Activated CD8-positive, alpha-beta T cell treated with anti-CD3 and anti-CD28 coated beads for 36 hours (primary cell): ENCODE data around the gene DGKI. TPM values are rescaled to one million over a fixed set of nuclear protein-coding genes. Genes with fewer than 3 reads are reported as not detected.

Source experiments
- ATAC-seq: fragments of 200-7000 bp; cut with Tn5 transposase; one replicate; pipeline ENCODE4 v1.10.0; 2021; ENCODE audit warnings: mild to moderate bottlenecking, moderate library complexity
- CTCF ChIA-PET: fragments of 350-600 bp; sonication (Branson Sonifier 250); formaldehyde crosslinking; loops from one replicate; lab custom pipeline; 2021; ENCODE audit warnings: antibody characterized with exemption; lab: Charles Lee
- POLR2A ChIA-PET: fragments of 350-600 bp; sonication (Branson Sonifier 250); formaldehyde crosslinking; loops from one replicate; lab custom pipeline; 2021; ENCODE audit warnings: antibody characterized with exemption; lab: Charles Lee
- DNase-seq: peaks from one replicate; pipeline ENCODE4 v3.0.0-alpha.2; 2020
- H3K27ac Mint-ChIP-seq: one replicate; pipeline ENCODE4 v1.8.0; 2021; ENCODE audit warnings: mild to moderate bottlenecking, mixed read lengths
- H3K27me3 Mint-ChIP-seq: one replicate; pipeline ENCODE4 v1.8.0; 2021; ENCODE audit warnings: mixed read lengths
- H3K36me3 Mint-ChIP-seq: one replicate; pipeline ENCODE4 v1.8.0; 2021; ENCODE audit warnings: low read depth, mixed read lengths
- H3K4me1 Mint-ChIP-seq: one replicate; pipeline ENCODE4 v1.8.0; 2021; ENCODE audit warnings: low read depth, mixed read lengths
- H3K4me3 Mint-ChIP-seq: one replicate; pipeline ENCODE4 v1.8.0; 2021; ENCODE audit warnings: mild to moderate bottlenecking, moderate library complexity, mixed read lengths
- H3K9me3 Mint-ChIP-seq: one replicate; pipeline ENCODE4 v1.8.0; 2021; ENCODE audit warnings: mixed read lengths
- intact Hi-C: fragments of 100-400 bp; cut with micrococcal nuclease; formaldehyde crosslinking; loops from one replicate; pipeline ENCODE4 v1.10.0; 2022
- total RNA-seq, 2 experiments: library from RNA; stranded (reverse); gene quantifications; one replicate each; pipeline ENCODE4 v1.2.3, GENCODE V29; 2021
- TF ChIP-seq, protein P1 (sequence below): fragments of 200-600 bp; IDR thresholded peaks from one replicate; pipeline ENCODE4 v1.8.0; 2022; ENCODE audit warnings: antibody characterized with exemption, mild to moderate bottlenecking

DGKI gene
- total RNA-seq, 2 experiments from 2014 or later = 0.38 to 0.65 TPM

DNA sequence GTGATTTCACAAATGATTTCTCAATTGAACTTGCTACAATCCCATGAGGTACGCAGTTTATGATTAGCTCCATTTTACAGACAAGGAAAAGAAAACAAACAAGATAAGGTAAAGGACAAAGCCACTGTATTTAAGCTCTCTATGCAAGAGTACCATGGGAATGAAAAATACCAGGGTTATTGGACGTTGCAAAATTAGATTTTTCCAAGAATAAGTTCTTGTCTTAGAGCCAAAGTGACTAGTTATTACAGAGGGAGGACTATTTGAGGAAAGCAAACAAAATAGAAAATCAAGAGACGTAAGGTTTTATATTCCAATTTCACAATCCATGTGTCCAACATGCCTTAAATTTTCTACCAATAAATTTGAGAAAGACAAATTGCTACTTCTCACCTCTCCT is 405.3 kb downstream of the DGKI start:
- POLR2A ChIA-PET = no interaction called here
- H3K36me3 Mint-ChIP-seq = no peaks in the 10 kb centered on the region

DNA sequence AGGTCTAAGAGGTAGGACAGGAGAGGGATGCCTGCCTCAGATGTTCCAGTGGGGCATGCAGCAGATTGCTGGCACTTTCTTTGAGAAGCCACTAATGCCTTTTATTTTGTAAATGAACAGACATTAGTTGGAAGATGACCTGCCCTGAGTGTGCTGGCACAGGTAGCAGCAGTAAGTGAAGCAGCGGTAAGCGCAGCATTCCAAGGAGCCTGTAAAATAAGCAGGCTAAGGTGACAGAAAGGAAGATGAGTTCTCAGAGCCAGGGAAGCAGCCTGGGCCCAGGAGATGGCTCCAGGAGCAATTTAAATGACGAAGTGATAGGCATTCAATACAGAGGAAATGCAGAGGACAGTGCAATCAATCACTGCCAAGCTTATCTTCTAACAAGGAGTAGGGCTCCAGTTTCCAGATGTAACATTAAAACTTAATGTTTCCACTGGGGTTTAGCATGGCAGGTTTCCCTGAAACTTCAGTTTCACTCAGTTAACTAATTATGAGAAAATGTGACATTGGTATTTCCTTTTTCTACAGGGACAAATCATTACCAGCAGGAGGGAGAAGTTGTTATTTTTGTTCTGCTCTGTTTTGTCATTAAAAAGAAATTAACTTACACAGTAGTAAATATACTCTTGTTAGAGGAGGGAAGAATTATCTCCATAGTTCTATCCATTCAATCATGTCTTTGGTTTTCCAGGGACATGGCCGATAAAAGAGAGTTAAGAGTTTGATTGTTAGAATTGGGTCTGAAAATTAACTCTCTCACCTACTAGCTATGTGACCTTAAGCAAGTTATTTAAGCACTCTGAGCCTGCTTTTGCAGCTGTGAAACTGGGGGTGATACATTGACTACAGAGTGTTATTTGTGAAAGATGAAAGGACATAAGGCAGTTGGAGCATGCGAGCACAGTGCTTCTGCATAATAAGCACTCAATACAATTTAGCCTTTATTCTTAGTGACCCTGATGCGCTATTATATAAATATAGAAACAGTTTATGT is 406.6 kb downstream of the DGKI start:
- Mint-ChIP-seq H3K9me3 (no peaks in the 10 kb centered on the region), H3K36me3 (no peaks in the 10 kb centered on the region), H3K4me1 (no peaks in the 10 kb centered on the region), H3K27me3 (no peaks in the 10 kb centered on the region), H3K4me3 (no peak overlapping the region), H3K27ac (no peak overlapping the region)
- TF ChIP-seq, protein P1, sequence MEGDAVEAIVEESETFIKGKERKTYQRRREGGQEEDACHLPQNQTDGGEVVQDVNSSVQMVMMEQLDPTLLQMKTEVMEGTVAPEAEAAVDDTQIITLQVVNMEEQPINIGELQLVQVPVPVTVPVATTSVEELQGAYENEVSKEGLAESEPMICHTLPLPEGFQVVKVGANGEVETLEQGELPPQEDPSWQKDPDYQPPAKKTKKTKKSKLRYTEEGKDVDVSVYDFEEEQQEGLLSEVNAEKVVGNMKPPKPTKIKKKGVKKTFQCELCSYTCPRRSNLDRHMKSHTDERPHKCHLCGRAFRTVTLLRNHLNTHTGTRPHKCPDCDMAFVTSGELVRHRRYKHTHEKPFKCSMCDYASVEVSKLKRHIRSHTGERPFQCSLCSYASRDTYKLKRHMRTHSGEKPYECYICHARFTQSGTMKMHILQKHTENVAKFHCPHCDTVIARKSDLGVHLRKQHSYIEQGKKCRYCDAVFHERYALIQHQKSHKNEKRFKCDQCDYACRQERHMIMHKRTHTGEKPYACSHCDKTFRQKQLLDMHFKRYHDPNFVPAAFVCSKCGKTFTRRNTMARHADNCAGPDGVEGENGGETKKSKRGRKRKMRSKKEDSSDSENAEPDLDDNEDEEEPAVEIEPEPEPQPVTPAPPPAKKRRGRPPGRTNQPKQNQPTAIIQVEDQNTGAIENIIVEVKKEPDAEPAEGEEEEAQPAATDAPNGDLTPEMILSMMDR = no peak
- DNase-seq = no peak
- intact Hi-C loops = no loop called here
- ATAC-seq = no peak
- POLR2A ChIA-PET = no interaction called here
- CTCF ChIA-PET = interaction anchor here (0.6 kb wide), 1 partner anchor 933 kb away, joined by 3 read pairs; no protein-coding TSS in a partner anchor

More for the DNA sequence above, 405.3 kb downstream of the DGKI start:
- CTCF ChIA-PET = no interaction called here
- no peak for ATAC-seq
- TF ChIP-seq, protein P1 = no peak
- no peak for DNase-seq
- Mint-ChIP-seq H3K9me3 (no peaks in the 10 kb centered on the region), H3K4me3 (no peak overlapping the region), H3K27ac (no peak overlapping the region), H3K27me3 (no peaks in the 10 kb centered on the region), H3K4me1 (no peaks in the 10 kb centered on the region)
- intact Hi-C loops = no loop called here

- no peak overlapping the region for H3K4me3 Mint-ChIP-seq
- H3K27me3 Mint-ChIP-seq = peaks cover 1% of the 10 kb centered on the region
- ChIA-PET CTCF (no interaction called here), POLR2A (no interaction called here)
- no peak for DNase-seq
- TF ChIP-seq, protein P1 = no peak
- H3K36me3 Mint-ChIP-seq = no peaks in the 10 kb centered on the region
- H3K9me3 Mint-ChIP-seq = no peaks in the 10 kb centered on the region
- H3K4me1 Mint-ChIP-seq = no peaks in the 10 kb centered on the region
- no peak overlapping the region for H3K27ac Mint-ChIP-seq
- intact Hi-C loops = no loop called here
- no peak for ATAC-seq
Measured at GRCh38 chr7:137434946-137435345, 411.8 kb downstream of the DGKI start.

DNA sequence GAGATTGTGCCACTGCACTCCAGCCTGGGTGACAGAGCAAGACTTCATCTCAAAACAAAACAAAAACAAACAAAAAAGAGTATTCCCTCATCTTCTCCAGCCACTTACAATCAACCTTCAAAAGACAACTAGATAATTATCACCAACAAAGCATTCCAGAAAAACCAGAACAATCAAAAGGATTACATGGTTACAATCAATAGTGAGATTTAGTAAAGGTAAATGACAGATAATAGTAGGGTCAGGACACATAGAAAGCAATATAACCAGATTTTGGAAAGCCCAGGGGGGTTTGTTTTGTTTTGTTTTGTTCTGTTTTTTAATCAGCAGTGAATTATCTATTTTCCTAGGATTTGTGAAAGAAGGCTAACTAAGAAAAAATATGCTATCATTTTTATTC is 412.2 kb downstream of the DGKI start:
- peaks cover 1% of the 10 kb centered on the region for H3K27me3 Mint-ChIP-seq
- H3K27ac Mint-ChIP-seq = no peak overlapping the region
- TF ChIP-seq, protein P1 = no peak
- ChIA-PET POLR2A (no interaction called here), CTCF (no interaction called here)
- intact Hi-C loops = no loop called here
- DNase-seq = no peak
- H3K4me3 Mint-ChIP-seq = no peak overlapping the region
- no peak for ATAC-seq
- H3K4me1 Mint-ChIP-seq = no peaks in the 10 kb centered on the region
- H3K36me3 Mint-ChIP-seq = no peaks in the 10 kb centered on the region
- no peaks in the 10 kb centered on the region for H3K9me3 Mint-ChIP-seq

GRCh38 chr7:137423321-137423720 is 423.5 kb downstream of the DGKI start:
- H3K27me3 Mint-ChIP-seq = no peaks in the 10 kb centered on the region
- POLR2A ChIA-PET = no interaction called here
- CTCF ChIA-PET = no interaction called here
- no peaks in the 10 kb centered on the region for H3K4me1 Mint-ChIP-seq
- ATAC-seq (no peak), DNase-seq (no peak)
- TF ChIP-seq, protein P1 = no peak
- H3K4me3 Mint-ChIP-seq = no peak overlapping the region
- no peaks in the 10 kb centered on the region for H3K9me3 Mint-ChIP-seq
- H3K27ac Mint-ChIP-seq = no peak overlapping the region
- H3K36me3 Mint-ChIP-seq = no peaks in the 10 kb centered on the region
- intact Hi-C loops = no loop called here
